NB4 (cell line): ENCODE data around the gene HOXC4.
A peak's percentile ranks its signal among the peaks of the same experiment; 100 is the strongest.

ENCODE experiments used
- DNase-seq: peaks from one replicate; pipeline ENCODE4 v3.0.0; 2010; ENCODE audit warnings: low read depth
- H3K4me3 ChIP-seq: one replicate; pipeline ENCODE4 v1.5.1; 2011; ENCODE audit warnings: mild to moderate bottlenecking, low read depth, low read length, moderate library complexity
- CTCF ChIP-seq: IDR thresholded peaks from one replicate; pipeline ENCODE4 v1.5.1; 2012; ENCODE audit warnings: low read depth, low read length
- MAX ChIP-seq: IDR thresholded peaks from 2 replicates; pipeline ENCODE4 v1.6.1; 2011; ENCODE audit warnings: low read depth, low read length
- MYC ChIP-seq: IDR thresholded peaks from 2 replicates; pipeline ENCODE4 v1.6.1; 2011; ENCODE audit warnings: low read depth, low read length
- POLR2A ChIP-seq: IDR thresholded peaks from 2 replicates; pipeline ENCODE4 v1.6.1; 2011; ENCODE audit warnings: mild to moderate bottlenecking; ENCODE audit not compliant: insufficient read length; ENCODE audit errors: extremely low read depth

HOXC4 gene

GRCh38 chr12:54037360-54038283, 16.0 kb upstream of the HOXC4 start:
- TF ChIP-seq MAX, result no peak; the same call in 1 of the 2 replicates
- TF ChIP-seq MYC, result no peak
- no peak overlapping the region for H3K4me3 ChIP-seq
- peak; percentile 30 for DNase-seq

GRCh38 chr12:54038284-54038870, 15.3 kb upstream of the HOXC4 start:
- TF ChIP-seq MYC, result no peak
- TF ChIP-seq CTCF, result no peak
- TF ChIP-seq MAX, result no peak
- TF ChIP-seq POLR2A, result no peak
- H3K4me3 ChIP-seq, result no peak overlapping the region
- no peak for DNase-seq

GRCh38 chr12:54038871-54039414, 14.7 kb upstream of the HOXC4 start:
- no peak overlapping the region for H3K4me3 ChIP-seq
- TF ChIP-seq MYC (no peak), MAX (no peak), CTCF (no peak), POLR2A (no peak)
- no peak for DNase-seq

GRCh38 chr12:54039417-54040147, 14.1 kb upstream of the HOXC4 start:
- no peak for DNase-seq
- no peak for TF ChIP-seq MYC
- no peak for TF ChIP-seq MAX
- H3K4me3 ChIP-seq, result no peak overlapping the region

- DNase-seq, result no peak
- H3K4me3 ChIP-seq, result no peak overlapping the region
- no peak for TF ChIP-seq MYC
- 0 out of 2 replicates have a peak, but pooled peaks have one; percentile 14 for TF ChIP-seq MAX
- no peak for TF ChIP-seq CTCF
- no peak for TF ChIP-seq POLR2A
These were observed 13.5 kb upstream of the HOXC4 start for GRCh38 chr12:54040148-54040494.

GRCh38 chr12:54040648-54041047, 13.0 kb upstream of the HOXC4 start:
- no peak for DNase-seq
- no peak for TF ChIP-seq MAX
- TF ChIP-seq CTCF, result no peak
- no peak for TF ChIP-seq MYC
- TF ChIP-seq POLR2A, result no peak
- H3K4me3 ChIP-seq, result no peak overlapping the region
